SK-N-SH (cell line): ENCODE results near the gene ABI3. TPM values are rescaled to one million over a fixed set of nuclear protein-coding genes. Genes with fewer than 3 reads are reported as not detected.

Experiments used
- CTCF ChIA-PET: fragments of 300-600, 350-600 bp; formaldehyde crosslinking; extraction: SDS; loops from one replicate; lab custom pipeline; 2021; lab: Yijun Ruan, JAX
- POLR2A ChIA-PET: fragments of 350-600 bp; sonication (Branson Sonifier 250); formaldehyde crosslinking; extraction: SDS; loops from one replicate; lab custom pipeline; 2020; ENCODE audit warnings: antibody characterized with exemption, inconsistent platforms; lab: Yijun Ruan, JAX
- DNase-seq: peaks from one replicate; pipeline ENCODE4 v3.0.0; 2012
- H2AFZ ChIP-seq: fragments of 200-600 bp; sonication (generic); 2 replicates; pipeline ENCODE4 v1.8.1; 2016; ENCODE audit warnings: antibody characterized with exemption, mild to moderate bottlenecking, low read depth
- H3F3A ChIP-seq: fragments of 200-600 bp; sonication (generic); replicated peaks from 2 replicates; pipeline ENCODE3; 2016; ENCODE audit warnings: antibody characterized with exemption, mild to moderate bottlenecking; ENCODE audit not compliant: insufficient read depth
- H3K27ac ChIP-seq, 2 experiments: fragments of 200-500 bp in 1 of 2; fragments of 200-600 bp in 1 of 2; sonication (Bioruptor generic) in 1 of 2; sonication (generic), shearing (Covaris generic) in 1 of 2; 2 replicates each; pipeline versions ENCODE4 v1.5.1 to v1.6.1; 2014 to 2016; ENCODE audit warnings: low read depth in 2 of 2, inconsistent platforms in 1 of 2, low read length in 1 of 2, mild to moderate bottlenecking in 1 of 2, mixed read lengths in 1 of 2
- H3K27me3 ChIP-seq: fragments of 200-600 bp; sonication (generic), shearing (Covaris generic); 2 replicates; pipeline ENCODE4 v1.6.1; 2016; ENCODE audit warnings: mixed run types; ENCODE audit not compliant: insufficient read depth
- H3K36me3 ChIP-seq, 2 experiments: fragments of 200-500 bp in 1 of 2; fragments of 200-600 bp in 1 of 2; sonication (Bioruptor generic) in 1 of 2; sonication (generic) in 1 of 2; replicated peaks in 1 of 2; 2 replicates each; pipeline versions ENCODE3 to v1.5.1; 2014 to 2016; ENCODE audit warnings: low read length in 1 of 2, mild to moderate bottlenecking in 1 of 2; ENCODE audit not compliant: insufficient read depth in 2 of 2, control insufficient read depth in 1 of 2
- H3K4me1 ChIP-seq, 2 experiments: fragments of 200-500 bp in 1 of 2; fragments of 200-600 bp in 1 of 2; sonication (Bioruptor generic) in 1 of 2; sonication (generic), shearing (Covaris generic) in 1 of 2; 2 replicates each; pipeline versions ENCODE4 v1.5.1 to v1.6.1; 2014 to 2016; ENCODE audit warnings: low read depth in 1 of 2, low read length in 1 of 2, mixed run types in 1 of 2; ENCODE audit not compliant: insufficient read depth in 2 of 2, control insufficient read depth in 1 of 2
- H3K4me2 ChIP-seq: fragments of 200-600 bp; sonication (generic), shearing (Covaris generic); 2 replicates; pipeline ENCODE4 v1.6.1; 2017; ENCODE audit warnings: mixed run types
- H3K4me3 ChIP-seq, 2 experiments: fragments of 200-500 bp in 1 of 2; fragments of 200-600 bp in 1 of 2; sonication (Bioruptor generic) in 1 of 2; sonication (generic), shearing (Covaris generic) in 1 of 2; 2 replicates each; pipeline versions ENCODE4 v1.5.1 to v1.8.1; 2014 to 2016; ENCODE audit warnings: low read depth in 2 of 2, inconsistent platforms in 1 of 2, low read length in 1 of 2, mild to moderate bottlenecking in 1 of 2, mixed read lengths in 1 of 2, moderate library complexity in 1 of 2
- H3K79me2 ChIP-seq: fragments of 200-600 bp; sonication (generic); 2 replicates; pipeline ENCODE4 v1.8.1; 2017; ENCODE audit warnings: mild to moderate bottlenecking; ENCODE audit not compliant: insufficient read depth
- H3K9ac ChIP-seq: fragments of 200-600 bp; sonication (generic); 2 replicates; pipeline ENCODE4 v1.6.1; 2017; ENCODE audit warnings: mixed run types
- H3K9me2 ChIP-seq: fragments of 200-600 bp; sonication (generic); 2 replicates; pipeline ENCODE4 v1.6.1; 2017; ENCODE audit warnings: mixed run types
- H3K9me3 ChIP-seq: fragments of 200-600 bp; sonication (generic); 2 replicates; pipeline ENCODE4 v1.6.1; 2017; ENCODE audit warnings: mixed run types, mild to moderate bottlenecking, moderate library complexity
- H4K20me1 ChIP-seq: fragments of 200-600 bp; sonication (generic); 2 replicates; pipeline ENCODE4 v1.6.1; 2017; ENCODE audit warnings: mild to moderate bottlenecking, mixed run types; ENCODE audit not compliant: insufficient read depth
- EP300 ChIP-seq, 2 experiments: IDR thresholded peaks; 2 replicates each; pipeline versions ENCODE4 v1.4.0 to v1.6.1; 2012; ENCODE audit warnings: borderline replicate concordance in 1 of 2, low read depth in 1 of 2, low read length in 1 of 2
- FOXJ3 ChIP-seq: sonication (generic); formaldehyde crosslinking; IDR thresholded peaks from 2 replicates; pipeline ENCODE4 v1.5.1; 2020; ENCODE audit warnings: mild to moderate bottlenecking, missing genetic modification reagents
- FOXM1 ChIP-seq: IDR thresholded peaks from 2 replicates; pipeline ENCODE4 v1.4.0; 2012; ENCODE audit warnings: low read depth, mild to moderate bottlenecking
- GABPA ChIP-seq: IDR thresholded peaks from 2 replicates; pipeline ENCODE4 v1.4.0; 2012; ENCODE audit warnings: low read depth, mild to moderate bottlenecking
- MAX ChIP-seq: IDR thresholded peaks from 2 replicates; pipeline ENCODE4 v1.4.0; 2012; ENCODE audit warnings: low read depth
- MXI1 ChIP-seq: IDR thresholded peaks from 2 replicates; pipeline ENCODE4 v1.6.1; 2012; ENCODE audit warnings: mild to moderate bottlenecking, low read depth, low read length, improper control_type of control experiment
- NRF1 ChIP-seq: IDR thresholded peaks from 2 replicates; pipeline ENCODE4 v1.6.1; 2012; ENCODE audit warnings: low read depth, mild to moderate bottlenecking, low read length
- PBX3 ChIP-seq: IDR thresholded peaks from 2 replicates; pipeline ENCODE4; 2012
- SMC3 ChIP-seq: IDR thresholded peaks from 2 replicates; pipeline ENCODE4 v1.6.1; 2012; ENCODE audit warnings: low read depth, low read length, improper control_type of control experiment
- TCF12 ChIP-seq: IDR thresholded peaks from 2 replicates; pipeline ENCODE4 v1.4.0; 2012
- TEAD4 ChIP-seq: IDR thresholded peaks from 2 replicates; pipeline ENCODE4 v1.4.0; 2012; ENCODE audit warnings: mild to moderate bottlenecking, borderline replicate concordance; ENCODE audit not compliant: insufficient read depth
- USF1 ChIP-seq: IDR thresholded peaks from 2 replicates; pipeline ENCODE4 v1.4.0; 2012; ENCODE audit warnings: low read depth, borderline replicate concordance
- USF2 ChIP-seq: fragments of 150-350 bp; IDR thresholded peaks from 2 replicates; pipeline ENCODE4 v1.6.1; 2017; ENCODE audit warnings: antibody characterized with exemption, low read length, low read depth, borderline replicate concordance
- ZBTB33 ChIP-seq: IDR thresholded peaks from 2 replicates; pipeline ENCODE4 v1.4.0; 2012; ENCODE audit warnings: low read depth, borderline replicate concordance
- WGBS: methylation state at CpG from one replicate; pipeline ENCODE4 v1.1.6; 2017; ENCODE audit warnings: low lambda C conversion rate; 5-methylcytosine and 5-hydroxymethylcytosine counted together
- polyA plus RNA-seq, 3 experiments: library from polyadenylated mRNA; depleted of rRNA; stranded (reverse); fragments of >200 nt; gene quantifications; 2 replicates each; pipeline ENCODE4 v1.2.3, GENCODE V29; 2012

Gene ABI3
- polyA plus RNA-seq, 1 of the 3 experiments (the other 2 are of a cell fraction) = 4.7 TPM

- TF ChIP-seq USF2 (no peak), TEAD4 (peak; percentile 99), FOXM1 (peak; percentile 31; the same call in 1 of the 2 replicates), EP300 (IDR thresholded peaks at IDR 0.05; ENCODE audit: borderline replicate concordance in 1 of 2, low read depth in 1 of 2, low read length in 1 of 2) (peak in 1 of 2 experiments; percentile 40; a peak in 3 of 4 replicates), TCF12 (peak; percentile 15; the same call in 1 of the 2 replicates), GABPA (peak; percentile 59), MXI1 (peak; percentile 98), FOXJ3 (CRISPR knock-in tag) (0 out of 2 replicates have a peak, but pooled peaks have one; percentile 31), NRF1 (no peak), ZBTB33 (peak; percentile 69; the same call in 1 of the 2 replicates), SMC3 (no peak)
Measured at GRCh38 chr17:49191917-49192741, 18.4 kb upstream of the ABI3 start (continued).

GRCh38 chr17:49193513-49194296, 16.8 kb upstream of the ABI3 start:
- peaks cover 0 to 3% of the 10 kb centered on the region in 2 experiments; a peak in 2 of 4 replicates for H3K4me1 ChIP-seq
- peak overlapping the region; percentile 64 to 77 for H3K4me3 ChIP-seq
- peak overlapping the region; percentile 79 for H3K9ac ChIP-seq
- H3K9me2 ChIP-seq = no peaks in the 10 kb centered on the region
- no peaks in the 10 kb centered on the region; the same call in 1 of the 2 replicates for H3K27me3 ChIP-seq
- no peaks in the 10 kb centered on the region for H3K36me3 ChIP-seq
- peak overlapping the region in 1 of 2 experiments; percentile 94; a peak in 2 of 4 replicates for H3K27ac ChIP-seq
- CTCF ChIA-PET = interaction anchor here (1.4 to 8.6 kb wide), 3 partner anchors 12 to 33 kb away, joined by 3 to 77 read pairs (median 40); partner anchors contain the start of gene PHOSPHO1
- no peaks in the 10 kb centered on the region for H3K9me3 ChIP-seq
- peak; percentile 89 for TF ChIP-seq PBX3
- no peak for TF ChIP-seq FOXM1
- peak; percentile 35; the same call in 1 of the 2 replicates for TF ChIP-seq USF1
- peak; percentile 74 for TF ChIP-seq MAX
- H2AFZ ChIP-seq = peak overlapping the region; percentile 76
- DNase-seq = peak; percentile 56
- WGBS = 8% methylated on average over 20 of the region's 21 CpGs
- no peaks in the 10 kb centered on the region for H4K20me1 ChIP-seq
- POLR2A ChIA-PET = no interaction called here
- no peaks in the 10 kb centered on the region for H3K79me2 ChIP-seq
- peak overlapping the region; percentile 74 for H3K4me2 ChIP-seq
- peaks cover 27% of the 10 kb centered on the region for H3F3A ChIP-seq
